ENCODE data around the gene PI4KA. TPM values are rescaled to one million over a fixed set of nuclear protein-coding genes. Genes with fewer than 3 reads are reported as not detected.

Gene PI4KA
- total RNA-seq, 6 experiments from 2014 or later, result 35.3 to 55.4 (median 47.7) TPM

DNA sequence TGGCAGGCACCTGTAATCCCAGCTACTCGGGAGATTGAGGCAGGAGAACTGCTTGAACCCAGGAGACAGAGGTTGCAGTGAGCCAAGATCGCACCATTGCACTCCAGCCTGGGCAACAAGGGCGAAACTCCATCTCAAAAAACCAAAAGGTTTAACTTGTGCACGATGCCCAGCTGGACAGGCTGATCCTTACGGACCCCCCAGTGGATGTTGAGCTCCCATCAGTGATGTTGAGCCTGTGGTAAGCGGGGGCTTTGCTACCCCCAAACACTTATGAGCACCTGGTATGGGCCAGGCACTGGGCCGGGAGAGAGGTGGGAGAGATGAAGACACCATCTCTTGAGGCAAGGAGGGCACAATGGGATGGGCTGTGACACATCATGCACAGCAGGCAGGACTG is 92.1 kb downstream of the PI4KA start:
- intact Hi-C loops (cut with DNase I), result no loop called here
- Histone ChIP-seq H3K36me3 (peaks cover 0 to 27% (median 11%) of the 10 kb centered on the region in 4 donors), H3K27ac (no peak overlapping the region), H3K27me3 (no peaks in the 10 kb centered on the region), H3K9me3 (no peaks in the 10 kb centered on the region), H3K4me3 (no peak overlapping the region), H3K4me1 (peaks cover 0 to under 1% (median 0%) of the 10 kb centered on the region in 4 donors)
- TF ChIP-seq POLR2A (IDR thresholded peaks at IDR 0.05), result no peak
- TF ChIP-seq, protein P1, sequence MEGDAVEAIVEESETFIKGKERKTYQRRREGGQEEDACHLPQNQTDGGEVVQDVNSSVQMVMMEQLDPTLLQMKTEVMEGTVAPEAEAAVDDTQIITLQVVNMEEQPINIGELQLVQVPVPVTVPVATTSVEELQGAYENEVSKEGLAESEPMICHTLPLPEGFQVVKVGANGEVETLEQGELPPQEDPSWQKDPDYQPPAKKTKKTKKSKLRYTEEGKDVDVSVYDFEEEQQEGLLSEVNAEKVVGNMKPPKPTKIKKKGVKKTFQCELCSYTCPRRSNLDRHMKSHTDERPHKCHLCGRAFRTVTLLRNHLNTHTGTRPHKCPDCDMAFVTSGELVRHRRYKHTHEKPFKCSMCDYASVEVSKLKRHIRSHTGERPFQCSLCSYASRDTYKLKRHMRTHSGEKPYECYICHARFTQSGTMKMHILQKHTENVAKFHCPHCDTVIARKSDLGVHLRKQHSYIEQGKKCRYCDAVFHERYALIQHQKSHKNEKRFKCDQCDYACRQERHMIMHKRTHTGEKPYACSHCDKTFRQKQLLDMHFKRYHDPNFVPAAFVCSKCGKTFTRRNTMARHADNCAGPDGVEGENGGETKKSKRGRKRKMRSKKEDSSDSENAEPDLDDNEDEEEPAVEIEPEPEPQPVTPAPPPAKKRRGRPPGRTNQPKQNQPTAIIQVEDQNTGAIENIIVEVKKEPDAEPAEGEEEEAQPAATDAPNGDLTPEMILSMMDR (IDR thresholded peaks at IDR 0.05), result no peak
- DNase-seq, result peak in 1 of 3 donors; percentile 16
- no peak for ATAC-seq
- WGBS (ENCODE audit: insufficient coverage, low coverage, low lambda C conversion rate, missing lambda C conversion rate), result 97% methylated on average over 5 of the region's 7 CpGs

DNA sequence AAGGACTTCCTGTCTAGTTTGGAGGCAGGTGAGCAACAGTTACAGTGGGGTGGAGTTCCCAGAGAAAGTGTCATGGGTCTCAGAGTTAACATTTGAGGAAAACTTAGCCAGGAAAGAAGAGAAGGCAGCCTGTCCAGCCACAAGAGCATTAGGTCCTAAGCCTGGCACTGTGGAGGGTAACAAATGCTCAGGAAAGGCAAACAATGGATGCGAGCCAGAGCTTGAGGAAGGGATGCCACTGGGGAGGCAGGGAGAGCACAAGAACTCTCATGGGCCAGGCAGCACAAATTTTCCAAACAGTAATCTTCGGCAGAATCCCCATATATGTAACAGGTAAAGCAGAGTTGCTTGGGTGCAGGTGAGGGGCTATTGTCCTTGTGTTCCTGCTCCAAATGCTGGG is 92.7 kb downstream of the PI4KA start:
- peak in 1 of 3 donors; percentile 53 for DNase-seq
- H3K4me1 ChIP-seq, result no peaks in the 10 kb centered on the region
- intact Hi-C loops (cut with DNase I), result no loop called here
- H3K27me3 ChIP-seq, result no peaks in the 10 kb centered on the region
- peak in 2 of 4 donors; percentile 22 to 35 for ATAC-seq
- no CpG with 5 or more reads among the region's 2 CpGs for WGBS (ENCODE audit: insufficient coverage, low coverage, low lambda C conversion rate, missing lambda C conversion rate)
- H3K27ac ChIP-seq, result no peak overlapping the region
- H3K4me3 ChIP-seq, result no peak overlapping the region
- peaks cover 0 to 32% (median 11%) of the 10 kb centered on the region in 4 donors for H3K36me3 ChIP-seq
- H3K9me3 ChIP-seq, result no peaks in the 10 kb centered on the region
- no peak for TF ChIP-seq POLR2A (IDR thresholded peaks at IDR 0.05)
- TF ChIP-seq, protein P1 (IDR thresholded peaks at IDR 0.05), result no peak

DNA sequence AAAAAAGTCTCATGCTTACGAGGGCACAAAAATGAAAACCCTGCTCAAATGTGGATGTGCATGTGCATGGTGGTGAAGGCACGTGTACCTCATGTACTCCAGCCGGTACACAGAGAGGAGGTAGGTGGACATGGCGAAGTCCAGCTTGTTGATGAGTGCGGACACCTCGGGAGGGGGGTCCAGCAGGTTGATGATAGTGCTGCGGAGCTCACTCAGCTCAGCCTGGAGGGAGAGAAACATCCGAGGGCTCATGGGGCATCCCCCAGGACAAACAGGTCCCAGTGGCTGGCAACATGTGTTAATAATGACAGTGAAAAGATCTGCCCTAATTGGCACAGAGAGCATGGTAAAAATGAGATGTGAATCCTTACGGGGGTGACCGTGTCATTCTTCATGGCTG is 93.9 kb downstream of the PI4KA start:
- Histone ChIP-seq H3K9me3 (no peaks in the 10 kb centered on the region), H3K36me3 (peaks cover 0 to 33% (median 13%) of the 10 kb centered on the region in 4 donors), H3K4me1 (no peaks in the 10 kb centered on the region), H3K27ac (no peak overlapping the region), H3K4me3 (no peak overlapping the region), H3K27me3 (no peaks in the 10 kb centered on the region)
- intact Hi-C loops (cut with DNase I), result no loop called here
- peak in 1 of 3 donors; percentile 33 for DNase-seq
- 78% methylated on average over 3 of the region's 10 CpGs for WGBS (ENCODE audit: insufficient coverage, low coverage, low lambda C conversion rate, missing lambda C conversion rate)
- no peak for ATAC-seq
- TF ChIP-seq POLR2A (IDR thresholded peaks at IDR 0.05), result no peak
- TF ChIP-seq, protein P1 (IDR thresholded peaks at IDR 0.05), result no peak

DNA sequence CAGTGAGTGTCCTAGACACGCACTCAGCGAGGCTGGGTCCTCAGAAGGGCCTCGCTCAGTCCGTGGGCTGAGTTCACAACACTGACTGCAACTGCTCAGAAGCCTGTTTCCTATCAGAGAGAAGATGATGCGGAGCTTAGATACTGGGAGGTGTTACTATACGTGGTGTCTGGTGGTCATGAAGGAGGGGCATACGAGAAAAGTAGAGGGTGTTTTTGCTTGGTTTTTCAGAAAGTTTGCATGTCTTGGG is 94.2 kb downstream of the PI4KA start:
- no peak for ATAC-seq
- Histone ChIP-seq H3K36me3 (peaks cover 0 to 33% (median 13%) of the 10 kb centered on the region in 4 donors), H3K27ac (peak overlapping the region in 1 of 3 donors; percentile 67), H3K4me1 (no peaks in the 10 kb centered on the region), H3K4me3 (no peak overlapping the region), H3K27me3 (no peaks in the 10 kb centered on the region), H3K9me3 (no peaks in the 10 kb centered on the region)
- 97% methylated on average over 5 of the region's 7 CpGs for WGBS (ENCODE audit: insufficient coverage, low coverage, low lambda C conversion rate, missing lambda C conversion rate)
- no peak for TF ChIP-seq POLR2A (IDR thresholded peaks at IDR 0.05)
- TF ChIP-seq, protein P1 (IDR thresholded peaks at IDR 0.05), result no peak
- intact Hi-C loops (cut with DNase I), result no loop called here
- DNase-seq, result no peak

All from right lobe of liver (tissue), 6 donors.